Measurements from ENCODE around the gene PCSK7. TPM values are rescaled to one million over a fixed set of nuclear protein-coding genes. Genes with fewer than 3 reads are reported as not detected.

PCSK7 gene
- total RNA-seq, 1 experiment from 2014 or later: 43.6 TPM

- Histone ChIP-seq H3K27ac (ENCODE audit: low read length) (peak overlapping the region; percentile 25), H3K9ac (ENCODE audit: low read length) (no peak overlapping the region), H3K36me3 (ENCODE audit: low read depth, low read length) (peaks cover 45% of the 10 kb centered on the region; the same call in 1 of the 2 replicates), H2AFZ (ENCODE audit: low read length) (no peak overlapping the region), H3K4me1 (ENCODE audit: insufficient read depth, low read length) (peaks cover 14% of the 10 kb centered on the region), H4K20me1 (ENCODE audit: low read length) (no peaks in the 10 kb centered on the region), H3K79me2 (ENCODE audit: low read length) (no peaks in the 10 kb centered on the region), H3K27me3 (ENCODE audit: low read length) (no peaks in the 10 kb centered on the region), H3K9me2 (replicated peaks; ENCODE audit: low read length) (no peaks in the 10 kb centered on the region), H3F3A (ENCODE audit: low read length, unreplicated experiment) (peaks cover 6% of the 10 kb centered on the region), H3K9me3 (ENCODE audit: low read length) (no peaks in the 10 kb centered on the region), H3K4me3 (ENCODE audit: low read length) (no peak overlapping the region), H3K4me2 (ENCODE audit: low read length) (peak overlapping the region; percentile 45)
- ChIA-PET CTCF (interaction anchor here (0.5 to 1.1 kb wide), 4 partner anchors 41 to 1567 kb away, joined by 3 to 9 read pairs (median 4); no protein-coding TSS in a partner anchor), POLR2A (ENCODE audit: unreplicated experiment) (interaction anchor here (0.6 kb wide), 1 partner anchor 36 kb away, joined by 3 read pairs; no protein-coding TSS in a partner anchor)
- BruUV-seq (replicated peaks): no TSS peak
- no peak for TF ChIP-seq EZH2 (IDR thresholded peaks at IDR 0.05; ENCODE audit: low read length, unreplicated experiment)
- TF ChIP-seq CTCF (conservative IDR thresholded peaks at IDR 0.05; ENCODE audit: low read depth, low read length): peak; percentile 37; the same call in 1 of the 2 replicates
- no peak for TF ChIP-seq EZH2phosphoT487 (IDR thresholded peaks at IDR 0.05; ENCODE audit: borderline replicate concordance, low read length)
- peak; percentile 78 for ATAC-seq
- DNase-seq: peak; percentile 82
- intact Hi-C loops (cut with micrococcal nuclease): no loop called here
Observed at GRCh38 chr11:117221775-117222517, 9.9 kb downstream of the PCSK7 start.

GRCh38 chr11:117220999-117221774 lies 10.7 kb downstream of the PCSK7 start:
- H3K27me3 ChIP-seq (ENCODE audit: low read length): no peaks in the 10 kb centered on the region
- peak overlapping the region; percentile 25 for H3K27ac ChIP-seq (ENCODE audit: low read length)
- H3K79me2 ChIP-seq (ENCODE audit: low read length): no peaks in the 10 kb centered on the region
- no peaks in the 10 kb centered on the region for H3K9me2 ChIP-seq (replicated peaks; ENCODE audit: low read length)
- ChIA-PET CTCF (interaction anchor here (1.1 kb wide), 1 partner anchor 385 kb away, joined by 4 read pairs; no protein-coding TSS in a partner anchor), POLR2A (ENCODE audit: unreplicated experiment) (no interaction called here)
- H3K4me2 ChIP-seq (ENCODE audit: low read length): peak overlapping the region; percentile 45
- H3K9ac ChIP-seq (ENCODE audit: low read length): no peak overlapping the region
- ATAC-seq: no peak
- DNase-seq: no peak
- H3F3A ChIP-seq (ENCODE audit: low read length, unreplicated experiment): peaks cover 6% of the 10 kb centered on the region
- H3K36me3 ChIP-seq (ENCODE audit: low read depth, low read length): peaks cover 47% of the 10 kb centered on the region; the same call in 1 of the 2 replicates
- no peak overlapping the region for H3K4me3 ChIP-seq (ENCODE audit: low read length)
- peaks cover 14% of the 10 kb centered on the region for H3K4me1 ChIP-seq (ENCODE audit: insufficient read depth, low read length)
- TF ChIP-seq EZH2 (IDR thresholded peaks at IDR 0.05; ENCODE audit: low read length, unreplicated experiment) (no peak), EZH2phosphoT487 (IDR thresholded peaks at IDR 0.05; ENCODE audit: borderline replicate concordance, low read length) (no peak), CTCF (conservative IDR thresholded peaks at IDR 0.05; ENCODE audit: low read depth, low read length) (no peak)
- H2AFZ ChIP-seq (ENCODE audit: low read length): no peak overlapping the region
- no peaks in the 10 kb centered on the region for H3K9me3 ChIP-seq (ENCODE audit: low read length)
- BruUV-seq (replicated peaks): no TSS peak
- intact Hi-C loops (cut with micrococcal nuclease): no loop called here
- no peaks in the 10 kb centered on the region for H4K20me1 ChIP-seq (ENCODE audit: low read length)
